ENCODE measurements around the gene SYT11. TPM values are rescaled to one million over a fixed set of nuclear protein-coding genes. Genes with fewer than 3 reads are reported as not detected.
"Not testable (repeated sequence)": the region's sequence is repeated elsewhere in the genome, so short reads cannot be mapped to it uniquely, and the experiment has no call there.

The SYT11 gene
- total RNA-seq, 1 donor from 2014 or later, result 7.0 TPM

DNA sequence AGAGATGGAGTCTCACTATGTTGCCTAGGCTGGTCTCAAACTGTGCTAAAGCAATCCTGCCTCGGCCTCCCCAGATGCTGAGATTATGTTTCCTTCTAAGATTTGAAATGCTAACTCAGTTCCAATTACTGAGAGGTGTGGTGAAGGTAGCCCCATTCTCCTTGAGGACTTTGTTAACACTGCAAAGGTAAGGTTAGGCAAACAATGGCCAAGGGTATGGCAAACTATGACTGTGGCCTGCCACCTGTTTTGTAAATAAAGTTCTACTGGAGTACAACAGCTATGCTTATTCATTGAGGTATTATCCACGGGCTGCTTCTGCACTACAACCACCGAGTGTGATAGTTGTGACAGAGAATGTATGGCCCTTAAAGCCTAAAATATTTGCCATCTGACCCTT is 61.4 kb downstream of the SYT11 start:
- intact Hi-C loops (cut with DNase I), result no loop called here
- DNase-seq (no peak), ATAC-seq (ENCODE audit: poor library complexity) (no peak)

DNA sequence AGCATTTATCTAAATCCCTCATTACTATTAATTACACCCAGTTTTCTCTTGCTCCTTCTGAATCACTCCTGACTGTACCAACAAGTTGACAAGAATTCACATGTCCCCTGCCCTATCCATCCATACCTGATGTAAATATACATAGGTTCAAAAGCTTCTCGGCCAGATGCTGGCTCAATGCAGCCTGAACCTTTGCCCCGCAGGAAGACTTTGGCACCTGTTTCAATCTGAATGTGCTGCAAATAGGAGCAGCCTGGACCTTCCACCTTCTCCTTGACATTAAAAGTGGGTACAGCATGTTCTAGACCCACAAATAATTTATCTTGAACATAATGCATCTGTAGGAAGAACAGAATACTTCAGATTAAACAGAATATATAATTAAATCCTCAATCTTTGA is 66.1 kb downstream of the SYT11 start:
- intact Hi-C loops (cut with DNase I), result no loop called here

DNA sequence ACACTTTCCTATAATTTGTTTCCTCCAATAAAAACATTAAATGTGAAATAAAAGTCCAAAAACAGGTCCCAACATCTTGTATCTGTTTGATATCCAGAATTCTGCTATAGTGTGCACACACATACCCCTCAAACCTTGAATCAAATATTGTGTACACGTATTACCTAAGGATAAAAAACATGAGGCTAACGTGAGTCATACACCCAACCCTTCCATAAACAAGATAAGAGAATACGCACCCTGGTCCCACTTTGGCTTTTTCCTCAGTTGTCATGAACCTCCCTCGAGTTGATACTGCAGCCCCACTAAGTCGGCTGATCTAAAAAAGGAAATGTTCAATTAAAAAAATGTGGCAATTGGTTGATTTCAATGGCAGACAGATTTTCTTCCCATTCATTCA is 69.7 kb downstream of the SYT11 start:
- ATAC-seq (ENCODE audit: poor library complexity) (no peak), DNase-seq (no peak)
- intact Hi-C loops (cut with DNase I), result no loop called here

More for the DNA sequence above, 66.1 kb downstream of the SYT11 start:
- DNase-seq (no peak), ATAC-seq (ENCODE audit: poor library complexity) (no peak)

DNA sequence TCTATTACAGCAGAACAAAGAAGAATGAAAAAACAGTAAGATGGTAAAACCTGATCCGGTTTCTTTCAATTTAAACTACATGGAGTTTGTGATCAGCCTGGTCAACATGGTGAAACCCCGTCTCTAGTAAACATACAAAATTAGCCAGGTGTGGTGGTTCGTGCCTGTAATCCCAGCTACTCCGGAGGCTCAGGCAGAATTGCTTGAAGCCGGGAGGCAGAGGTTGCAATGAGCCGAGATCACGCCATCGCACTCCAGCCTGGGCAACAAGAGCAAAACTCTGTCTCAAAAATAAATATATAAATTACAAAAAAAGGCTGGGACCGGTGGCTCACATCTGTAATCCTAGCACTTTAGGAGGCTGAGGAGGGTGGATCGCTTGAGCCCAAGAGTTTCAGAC is 71.4 kb downstream of the SYT11 start:
- intact Hi-C loops (cut with DNase I); ATAC-seq (ENCODE audit: poor library complexity); DNase-seq: not testable (repeated sequence)

DNA sequence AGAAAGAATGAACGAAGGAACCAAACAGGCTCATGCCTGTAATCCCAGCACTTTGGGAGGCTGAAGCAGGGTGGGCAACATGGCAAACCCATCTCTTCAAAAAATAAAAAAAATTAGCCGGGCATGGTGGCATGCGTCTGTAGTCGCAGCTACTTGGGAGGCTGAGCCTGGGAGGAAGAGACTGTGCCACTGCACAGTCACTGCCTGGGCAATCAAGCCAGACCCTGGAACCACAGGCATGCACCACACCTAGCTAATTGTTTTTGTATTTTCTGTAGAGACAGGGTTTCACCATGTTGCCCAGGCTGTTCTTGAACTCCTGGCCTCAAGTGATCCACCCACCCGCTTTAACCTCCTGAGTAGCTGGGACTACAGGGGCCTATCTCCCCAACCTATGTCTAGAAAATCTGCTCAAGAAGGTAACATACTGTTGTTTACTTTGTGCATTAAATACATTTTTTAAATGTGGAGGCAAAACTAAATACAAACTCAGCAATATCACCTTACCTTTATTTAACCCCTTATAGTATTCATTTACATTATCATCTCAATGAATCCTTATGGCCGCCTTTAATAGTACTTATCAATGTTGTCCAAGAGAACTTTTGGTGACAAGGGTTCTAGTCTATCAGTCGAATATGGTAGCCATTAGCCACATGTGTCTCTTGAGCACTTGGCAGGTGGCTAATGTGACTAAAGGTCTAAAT is 72.1 kb downstream of the SYT11 start:
- peak; percentile 10 for DNase-seq
- intact Hi-C loops (cut with DNase I), result no loop called here
- ATAC-seq (ENCODE audit: poor library complexity), result no peak

DNA sequence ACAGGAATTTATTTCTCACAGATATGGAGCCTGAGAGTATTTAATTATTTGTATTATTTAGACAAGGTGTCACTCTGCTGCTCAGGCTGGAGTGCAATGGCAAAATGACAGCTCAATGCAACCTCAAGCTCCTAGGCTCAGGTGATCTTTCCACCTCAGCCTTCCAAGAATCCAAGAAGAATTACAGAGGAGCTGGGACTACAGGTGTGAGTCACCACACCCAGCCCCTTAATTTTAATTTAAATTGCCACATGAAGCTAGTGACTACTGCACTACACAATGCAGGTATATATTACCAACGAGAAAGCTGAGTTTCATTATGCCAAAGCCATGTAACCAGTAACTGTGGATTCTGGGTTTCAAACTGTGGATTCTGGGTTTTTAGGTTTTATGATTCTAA is 72.7 kb downstream of the SYT11 start:
- DNase-seq (no peak), ATAC-seq (ENCODE audit: poor library complexity) (no peak)
- intact Hi-C loops (cut with DNase I), result no loop called here

DNA sequence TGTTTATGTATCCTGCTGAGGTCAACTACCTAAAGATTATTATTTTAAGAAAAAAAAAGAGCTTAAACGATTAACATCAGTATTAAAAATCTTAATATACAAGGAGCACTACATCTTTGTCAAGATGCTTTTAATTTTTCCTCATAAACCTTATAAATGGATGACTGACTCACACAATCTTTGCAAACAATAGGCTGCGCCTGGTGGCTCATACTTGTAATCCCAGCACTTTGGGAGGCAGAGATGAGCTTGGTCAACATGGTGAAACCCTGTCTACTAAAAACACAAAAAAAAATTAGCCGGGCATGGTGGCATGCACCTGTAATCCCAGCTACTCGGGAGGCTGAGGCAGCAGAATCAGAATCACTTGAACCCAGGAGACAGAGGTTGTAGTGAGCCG is 73.1 kb downstream of the SYT11 start:
- no peak for DNase-seq
- intact Hi-C loops (cut with DNase I), result no loop called here
- ATAC-seq (ENCODE audit: poor library complexity), result no peak

DNA sequence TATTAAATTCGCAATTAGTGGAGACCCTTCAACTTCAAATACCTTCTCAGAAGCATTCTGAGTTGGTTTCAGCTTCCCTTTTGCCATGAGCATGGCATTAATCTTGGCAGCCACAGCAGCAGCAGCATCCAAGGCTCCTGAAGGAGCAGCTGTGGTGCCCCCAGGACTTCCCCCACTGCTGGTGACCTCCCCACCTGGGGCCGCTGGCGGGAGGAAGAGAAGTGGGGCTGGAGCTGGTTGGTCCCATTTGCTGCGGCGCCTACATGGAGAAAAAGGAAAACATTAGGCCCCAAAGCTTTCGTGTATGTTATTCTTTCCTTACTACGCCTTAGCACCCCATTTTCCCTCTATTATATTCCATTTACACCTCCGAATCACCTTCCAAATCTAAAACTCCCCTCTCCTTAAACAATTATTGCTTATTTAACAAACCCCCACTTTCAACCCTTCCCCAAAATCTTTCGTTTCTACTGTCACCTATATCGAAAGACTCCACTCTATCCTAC is 74.3 kb downstream of the SYT11 start:
- intact Hi-C loops (cut with DNase I), result no loop called here
- no peak for ATAC-seq (ENCODE audit: poor library complexity)
- DNase-seq, result no peak

DNA sequence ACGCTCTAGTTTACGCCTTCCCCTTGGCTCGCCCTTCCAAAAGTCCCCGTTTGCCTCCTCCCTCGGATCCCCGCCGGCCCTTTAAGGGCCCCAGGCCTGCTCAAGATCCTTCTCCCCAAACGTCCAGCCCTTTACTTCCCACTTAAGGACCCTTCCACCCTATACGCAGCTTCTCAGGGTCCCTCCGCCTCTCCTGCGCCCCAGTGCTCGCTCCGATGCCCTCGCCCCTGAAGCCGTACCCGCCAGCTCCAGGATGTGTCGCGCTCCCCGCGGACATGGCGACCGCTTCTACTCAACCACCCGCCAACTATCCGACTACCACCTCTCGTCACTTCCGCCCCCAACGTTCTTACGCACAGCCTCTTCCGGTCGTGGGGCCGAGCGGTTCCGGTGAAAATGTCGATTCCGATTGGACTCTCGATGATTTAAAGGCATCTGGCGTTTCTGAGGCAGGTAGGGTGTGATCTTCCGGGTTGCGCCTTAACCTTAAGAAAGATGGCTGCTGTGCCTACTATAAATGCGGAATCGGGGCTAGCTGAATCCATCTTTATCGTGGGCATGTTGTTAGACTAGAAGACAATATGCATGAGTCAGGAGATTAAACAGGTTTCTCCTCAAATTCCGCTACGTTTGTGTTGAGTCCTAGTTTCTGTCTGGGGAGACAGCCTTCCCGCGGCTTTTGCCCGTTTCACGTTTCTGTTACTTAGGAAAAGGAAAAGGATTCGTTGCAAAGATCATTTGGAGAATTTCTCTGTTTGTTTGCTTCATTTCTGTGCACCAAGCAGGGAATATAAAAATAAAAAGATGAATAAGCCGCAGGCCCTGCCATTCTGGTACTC is 74.9 kb downstream of the SYT11 start, which contains the start of gene KHDC4:
TSS of gene KHDC4 (minus strand) at position 317 of the 839 bp plus-strand sequence. CDS start at position 277, 40 bp downstream.
- intact Hi-C loops (cut with DNase I), result no loop called here

More for the DNA sequence above, 74.9 kb downstream of the SYT11 start, which contains the start of gene KHDC4:
- DNase-seq (peak; percentile 97), ATAC-seq (ENCODE audit: poor library complexity) (peak; percentile 97)

Other genes starting within 250 kb of the SYT11 start
- 9.7 TPM for gene MSTO1, start 249.3 kb upstream of the SYT11 start, total RNA-seq
- gene YY1AP1, start 170.8 kb upstream of the SYT11 start, total RNA-seq, result 59.9 TPM
- 113 TPM for gene DAP3, start 170.5 kb upstream of the SYT11 start, total RNA-seq
- 17.9 TPM for gene GON4L, start 2.4 kb upstream of the SYT11 start, total RNA-seq
- 19.0 TPM for gene RIT1, start 51.8 kb downstream of the SYT11 start, total RNA-seq
- gene KHDC4, start 74.8 kb downstream of the SYT11 start, total RNA-seq, result 22.5 TPM
- gene RXFP4, start 82.1 kb downstream of the SYT11 start, total RNA-seq, result not detected
- 55.7 TPM for gene ARHGEF2, start 119.0 kb downstream of the SYT11 start, total RNA-seq
- gene SSR2, start 161.4 kb downstream of the SYT11 start, total RNA-seq, result 66.9 TPM
- gene UBQLN4, start 194.2 kb downstream of the SYT11 start, total RNA-seq, result 30.4 TPM
- gene LAMTOR2, start 195.2 kb downstream of the SYT11 start, total RNA-seq, result 64.4 TPM
- not detected for gene RAB25, start 201.6 kb downstream of the SYT11 start, total RNA-seq
- 0.16 TPM for gene MEX3A, start 222.9 kb downstream of the SYT11 start, total RNA-seq